HG03432 (cell line): Measurements from ENCODE around the gene WDR1.

Experiments used
- ATAC-seq: cut with Tn5 transposase; IDR thresholded peaks from one replicate; pipeline ENCODE4 v1.9.1; 2021; ENCODE audit warnings: mild to moderate bottlenecking, moderate library complexity; ENCODE audit not compliant: unreplicated experiment

Gene WDR1

DNA sequence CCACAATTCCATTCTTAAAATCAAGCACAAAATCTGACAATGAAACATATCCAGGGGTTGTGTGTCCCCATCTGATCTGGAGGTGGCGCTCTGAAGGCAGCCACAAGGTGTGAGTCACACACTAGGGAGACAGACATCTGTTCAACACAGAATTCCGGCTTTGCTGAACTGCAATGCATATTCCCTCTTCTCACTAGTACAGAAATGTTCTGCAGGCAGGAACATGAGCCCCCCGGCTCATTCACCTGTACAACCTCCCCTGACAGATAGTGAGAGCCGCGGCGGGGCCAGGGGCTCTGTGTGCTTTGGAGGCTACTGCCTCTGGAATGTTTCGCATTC, 41.9 kb downstream of the WDR1 start:
- no peak for ATAC-seq

DNA sequence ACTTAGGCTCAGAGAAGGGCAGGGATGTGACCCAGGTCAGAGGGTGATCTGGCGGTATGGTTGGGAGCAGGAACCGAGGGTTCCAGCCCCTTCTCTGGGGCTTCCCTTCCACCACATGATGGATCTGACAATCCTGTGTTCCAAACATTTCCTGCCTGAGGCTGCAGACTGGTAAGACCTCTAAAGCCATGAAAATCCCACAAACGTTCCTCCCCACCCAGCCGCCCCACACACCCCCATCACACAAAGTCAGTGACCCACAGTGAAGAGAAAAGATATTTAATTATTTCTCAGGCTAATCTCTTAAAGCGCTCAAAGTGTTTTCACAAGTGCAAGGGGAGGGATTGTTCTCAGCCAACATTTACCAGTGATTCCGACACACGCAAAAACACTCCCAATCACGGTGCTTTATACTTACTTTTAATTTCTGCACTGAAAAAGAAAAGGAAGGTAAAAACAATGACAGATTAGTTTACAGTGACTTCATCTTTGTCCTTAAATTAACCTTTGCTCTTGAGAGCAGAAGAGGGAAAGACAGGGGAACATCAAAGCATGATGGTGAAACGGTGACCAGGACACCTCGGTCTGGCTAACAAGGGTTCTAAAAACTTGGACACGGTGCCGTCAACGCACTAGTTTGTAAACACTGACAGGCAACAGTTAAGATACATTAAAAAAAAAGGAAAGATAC, 42.4 kb downstream of the WDR1 start:
- no peak for ATAC-seq

DNA sequence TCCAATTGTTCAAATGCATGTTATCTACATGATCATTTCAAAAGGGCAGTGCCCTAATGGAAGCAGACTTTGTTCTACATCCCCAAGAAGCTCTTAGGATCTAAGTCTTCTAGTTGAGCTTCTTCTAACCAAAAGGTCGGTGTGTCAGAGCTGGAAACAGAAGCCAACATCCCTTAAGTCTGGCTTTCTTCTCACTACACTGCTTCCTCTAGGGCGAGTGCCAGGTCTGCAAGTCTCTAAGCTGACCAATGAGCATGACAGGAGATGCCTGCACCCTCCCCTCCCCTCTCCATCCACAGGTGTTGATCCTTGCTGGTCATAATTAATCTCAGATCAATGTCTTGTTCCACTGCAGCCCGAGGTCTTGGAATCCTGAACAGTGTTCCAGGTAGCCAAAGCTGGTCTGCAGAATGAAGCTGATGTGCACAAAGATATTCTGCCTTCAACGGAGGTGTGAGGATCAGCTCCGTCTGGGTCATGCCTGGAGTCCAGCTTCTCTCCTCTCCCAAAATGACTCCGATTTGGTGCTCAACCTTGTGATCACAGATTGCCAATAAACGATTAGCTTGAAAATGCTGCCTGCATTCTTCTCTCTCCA, 44.1 kb downstream of the WDR1 start:
- ATAC-seq = no peak

DNA sequence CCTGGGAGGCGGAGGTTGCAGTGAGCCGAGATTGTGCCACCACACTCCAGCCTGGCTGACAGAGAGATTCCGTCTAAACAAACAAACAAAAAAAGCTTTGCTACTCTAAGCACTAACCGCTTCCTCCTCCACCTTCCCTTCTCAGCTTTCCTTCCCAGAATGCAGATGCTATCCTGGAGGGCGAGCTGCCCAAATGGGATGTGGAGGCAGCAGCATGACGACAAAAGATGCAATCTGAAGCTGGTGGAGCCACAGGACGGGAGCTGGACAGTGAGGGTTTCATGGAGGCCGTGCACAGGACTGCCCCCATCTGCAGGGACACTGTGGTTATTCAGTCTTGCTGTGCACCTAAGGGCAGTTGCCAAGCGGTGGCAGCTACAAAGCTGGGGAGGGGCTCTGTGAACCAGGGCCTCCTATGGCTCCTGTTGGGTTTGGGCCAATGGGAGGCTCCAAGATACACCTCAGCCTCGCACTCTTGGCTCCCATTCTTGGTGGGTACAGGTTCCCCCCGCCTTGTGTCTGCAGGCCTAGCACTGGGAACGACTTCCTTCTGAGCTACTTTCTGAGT, 47.4 kb downstream of the WDR1 start:
- ATAC-seq = no peak

DNA sequence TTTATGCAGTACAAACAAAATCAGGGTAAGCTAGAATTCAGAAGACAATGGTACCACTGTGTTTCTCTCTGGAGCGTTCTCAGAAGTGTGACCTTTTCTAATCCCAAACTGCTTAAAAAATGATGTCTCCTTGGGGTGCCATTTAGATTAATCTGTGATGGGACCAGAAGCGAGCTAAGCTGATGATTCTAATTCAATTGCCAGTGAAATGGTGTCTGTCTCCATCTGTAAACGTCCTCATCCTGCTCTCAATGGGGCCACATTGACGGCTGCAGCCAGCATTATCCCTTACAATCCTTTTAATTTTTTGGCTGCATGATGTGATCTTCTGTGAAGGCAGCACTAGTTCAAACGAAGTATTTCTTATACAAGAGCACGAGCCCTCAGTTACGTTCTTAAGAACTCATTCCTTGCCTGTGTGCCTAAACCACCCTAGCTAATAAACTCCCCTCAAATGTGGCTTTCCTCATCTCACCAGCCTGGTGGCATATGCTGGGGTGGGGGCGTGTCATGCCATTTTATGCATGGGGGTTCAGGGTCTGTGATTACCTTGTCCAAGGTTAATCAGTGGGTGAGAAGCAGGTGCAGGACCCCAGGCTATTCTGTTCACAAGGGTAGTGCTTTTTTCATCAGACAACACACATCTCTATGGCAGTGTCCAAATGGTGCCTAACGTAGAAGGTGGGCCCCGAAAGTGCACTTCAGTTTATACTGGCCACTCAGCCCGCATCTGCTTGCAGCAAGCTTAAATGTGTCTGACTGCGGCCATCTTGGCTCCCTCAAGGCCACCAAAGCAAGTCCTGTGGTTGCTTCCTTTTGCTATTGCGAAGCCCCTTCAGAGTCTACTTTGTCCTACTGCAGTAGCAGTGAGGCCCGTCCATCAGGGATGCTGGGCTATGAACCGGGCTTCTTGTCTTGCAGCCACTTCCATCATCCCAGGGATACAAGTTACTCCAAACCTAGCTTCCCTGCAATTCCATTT, 49.6 kb downstream of the WDR1 start:
- ATAC-seq = no peak

DNA sequence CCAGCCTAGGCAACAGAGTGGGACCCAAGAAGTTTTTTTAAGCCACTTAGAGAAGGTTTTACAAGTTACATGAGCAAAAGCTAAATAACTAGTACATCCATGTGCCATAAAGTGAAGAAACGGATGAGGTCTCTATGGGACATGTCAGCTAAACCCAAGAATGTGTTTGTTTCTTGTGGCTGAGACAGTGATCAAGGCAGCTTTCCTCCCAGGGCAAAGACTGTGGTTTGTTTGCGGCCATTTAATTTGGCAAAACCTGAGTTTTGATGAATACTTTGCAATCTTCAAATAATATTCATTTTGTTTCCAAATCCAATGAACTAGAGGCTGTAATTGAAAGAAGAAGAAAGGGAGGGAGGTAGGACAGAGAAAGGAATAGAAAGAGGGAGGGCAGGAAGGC, 50.4 kb downstream of the WDR1 start:
- no peak for ATAC-seq

GRCh38 chr4:10063544-10064300, 52.9 kb downstream of the WDR1 start:
- no peak for ATAC-seq

DNA sequence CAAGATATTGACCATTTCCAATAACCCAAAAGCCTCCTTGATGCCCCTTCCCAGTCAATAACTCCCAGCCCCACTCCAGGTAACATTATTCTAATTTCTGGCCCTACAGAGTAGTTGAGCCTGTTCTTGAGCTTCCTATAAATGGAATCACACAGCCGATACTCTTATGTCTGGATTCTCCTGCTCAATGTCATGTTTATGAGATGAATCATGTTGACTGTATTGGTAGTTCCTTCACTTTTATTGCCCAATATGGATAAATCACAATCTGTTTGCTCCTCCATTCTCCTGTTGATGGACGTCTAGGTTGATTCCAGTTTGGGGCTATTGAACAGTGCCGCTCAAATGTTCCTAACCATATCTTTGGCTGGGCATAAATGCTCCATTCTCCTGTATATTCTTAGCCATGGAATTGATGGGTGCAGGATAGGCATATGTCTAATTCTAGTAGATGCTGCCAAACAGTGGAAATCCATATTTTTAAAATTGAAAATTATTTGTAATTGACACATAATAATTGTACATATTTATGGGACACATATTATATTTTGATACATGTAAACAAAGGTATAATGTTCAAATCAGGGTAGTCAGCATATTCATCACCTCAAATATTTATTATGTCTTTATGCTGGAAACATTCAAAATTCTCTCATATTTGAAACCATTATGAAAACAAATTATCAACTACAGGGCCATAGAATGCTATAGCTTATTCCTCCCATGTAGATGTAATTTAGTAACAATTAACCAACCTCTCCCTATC, 54.8 kb downstream of the WDR1 start:
- ATAC-seq = no peak

- no peak for ATAC-seq
Observed at GRCh38 chr4:10058371-10058770, 58.2 kb downstream of the WDR1 start.

DNA sequence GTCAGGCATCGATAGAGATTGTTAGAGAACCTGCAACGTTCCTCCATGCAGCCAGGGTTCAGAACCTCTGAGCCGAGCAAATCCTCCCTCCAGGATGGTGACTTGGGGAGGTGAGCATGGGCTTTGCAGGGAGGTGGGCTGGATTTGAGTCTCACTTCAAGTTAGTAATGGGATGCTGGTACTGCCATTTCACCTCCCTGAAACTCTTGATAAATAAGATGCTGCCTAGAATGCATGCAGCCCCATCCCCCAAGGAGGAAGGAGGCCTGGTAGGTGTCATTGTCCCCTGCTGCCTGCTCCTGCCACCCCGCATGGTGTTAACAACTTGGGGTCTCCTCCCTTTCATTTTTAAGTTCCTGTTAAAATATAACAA, 59.6 kb downstream of the WDR1 start:
- ATAC-seq = no peak

- no peak for ATAC-seq
Observed at GRCh38 chr4:10056334-10057022, 60.1 kb downstream of the WDR1 start.

GRCh38 chr4:10055871-10056270, 60.7 kb downstream of the WDR1 start:
- ATAC-seq = no peak

GRCh38 chr4:10054571-10055041, 62.0 kb downstream of the WDR1 start:
- ATAC-seq = no peak

DNA sequence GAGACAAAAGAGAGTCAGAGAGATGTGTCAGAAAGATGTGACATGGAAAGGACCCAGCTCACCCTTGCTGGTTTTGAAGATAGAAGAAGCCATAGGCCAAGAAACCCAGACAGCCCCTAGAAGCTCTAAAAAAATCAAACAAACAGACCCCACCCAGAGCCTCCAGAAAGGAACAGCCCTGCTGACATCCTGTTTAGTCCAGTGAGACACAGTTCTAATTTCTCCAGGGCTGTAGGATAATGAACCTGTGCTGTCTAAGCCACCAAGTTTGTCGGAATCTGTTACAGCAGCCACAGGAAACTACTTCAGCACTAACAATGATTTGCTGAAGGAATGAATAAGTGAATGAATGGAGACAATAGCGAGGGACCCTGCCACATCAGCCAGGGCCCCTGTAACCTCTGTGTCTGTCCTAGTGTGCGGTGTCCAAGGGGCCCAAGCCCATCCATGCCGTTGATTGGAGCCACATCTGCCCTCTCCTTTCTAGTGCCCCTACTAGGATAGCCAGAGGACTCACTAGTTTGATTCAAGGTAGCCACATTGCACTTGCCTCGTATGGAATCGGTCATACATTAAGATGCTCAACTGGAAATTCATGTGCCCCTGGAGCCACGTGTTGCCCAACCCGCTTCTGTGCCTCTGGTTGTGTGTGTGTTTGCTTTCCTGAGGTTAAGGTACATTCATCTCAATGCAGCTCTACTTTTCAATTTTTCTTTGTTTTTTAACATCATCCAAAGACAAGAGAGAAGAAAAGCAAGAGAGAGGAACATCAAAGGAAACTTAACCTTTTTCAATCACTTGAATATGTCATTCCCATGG, 62.8 kb downstream of the WDR1 start:
- ATAC-seq = no peak

DNA sequence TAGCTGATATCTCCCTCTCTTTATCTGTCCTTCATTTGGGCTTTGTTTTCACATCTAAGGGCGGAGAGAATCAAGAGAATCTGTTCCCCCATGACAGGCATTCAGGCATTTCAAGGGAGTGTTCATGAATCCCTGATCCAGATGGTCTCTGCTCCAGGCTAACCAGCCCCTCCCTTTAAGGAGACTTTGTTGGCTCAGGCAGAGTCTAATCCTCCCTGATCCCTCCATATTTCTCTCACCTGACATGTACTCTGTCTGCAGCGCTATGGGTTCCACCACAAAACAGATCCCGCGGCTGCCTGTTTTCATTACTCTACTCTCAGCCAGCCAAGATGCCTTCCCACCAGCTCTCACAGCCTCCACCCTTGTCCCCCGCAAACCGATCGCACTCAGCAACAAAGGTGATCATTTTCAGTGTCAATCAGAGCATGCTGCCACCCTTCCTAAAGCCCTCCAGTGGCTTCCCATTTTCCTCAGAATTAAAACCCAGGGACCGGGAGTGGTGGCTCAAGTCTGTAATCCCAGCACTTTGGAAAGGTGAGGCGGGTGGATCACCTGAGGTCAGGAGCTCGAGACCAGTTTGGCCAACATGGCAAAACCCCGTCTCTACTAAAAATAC, 65.0 kb downstream of the WDR1 start:
- ATAC-seq = no peak

GRCh38 chr4:10050721-10051120, 65.9 kb downstream of the WDR1 start:
- ATAC-seq = no peak

DNA sequence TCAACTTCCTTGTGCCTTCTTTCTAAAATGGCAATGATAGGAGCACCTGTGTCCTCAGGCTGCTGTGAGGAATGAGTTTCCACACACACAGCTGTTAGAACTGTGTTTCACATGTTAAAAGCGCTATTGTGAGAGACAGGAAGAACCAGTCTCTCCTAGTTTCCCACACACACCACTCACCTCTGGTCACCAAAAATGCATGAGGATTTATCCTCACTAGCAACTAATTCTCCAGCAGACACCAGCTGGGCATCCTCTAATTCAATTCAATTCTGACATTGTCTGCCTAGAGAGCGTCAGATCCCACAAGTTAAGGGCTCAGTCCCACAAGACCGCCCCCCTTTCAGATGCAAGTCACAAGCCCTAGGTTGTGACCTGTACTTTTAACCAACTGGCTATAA, 66.3 kb downstream of the WDR1 start:
- no peak for ATAC-seq
